ENCODE data around the gene ACSL5. TPM values are rescaled to one million over a fixed set of nuclear protein-coding genes. Genes with fewer than 3 reads are reported as not detected.
"Not testable (repeated sequence)": the region's sequence is repeated elsewhere in the genome, so short reads cannot be mapped to it uniquely, and the experiment has no call there.

The ACSL5 gene
- total RNA-seq, 1 donor from 2014 or later, result 5.6 TPM

DNA sequence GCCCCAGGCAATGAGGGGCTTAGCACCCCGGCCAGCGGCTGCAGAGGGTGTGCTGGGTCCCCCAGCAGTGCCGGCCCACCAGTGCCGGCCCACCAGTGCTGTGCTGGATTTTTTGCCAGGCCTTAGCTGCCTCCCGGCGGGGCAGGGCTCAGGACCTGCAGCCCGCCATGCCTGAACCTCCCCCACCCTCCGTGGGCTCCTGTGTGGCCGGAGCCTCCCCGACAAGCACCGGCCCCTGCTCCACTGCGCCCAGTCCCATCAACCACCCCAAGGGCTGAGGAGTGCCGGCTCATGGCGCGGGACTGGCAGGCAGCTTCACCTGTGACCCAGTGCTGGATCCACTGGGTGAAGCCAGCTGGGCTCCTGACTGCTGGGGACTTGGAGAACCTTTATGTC, 3.5 kb upstream of the ACSL5 start:
- intact Hi-C loops (cut with micrococcal nuclease), result no loop called here

DNA sequence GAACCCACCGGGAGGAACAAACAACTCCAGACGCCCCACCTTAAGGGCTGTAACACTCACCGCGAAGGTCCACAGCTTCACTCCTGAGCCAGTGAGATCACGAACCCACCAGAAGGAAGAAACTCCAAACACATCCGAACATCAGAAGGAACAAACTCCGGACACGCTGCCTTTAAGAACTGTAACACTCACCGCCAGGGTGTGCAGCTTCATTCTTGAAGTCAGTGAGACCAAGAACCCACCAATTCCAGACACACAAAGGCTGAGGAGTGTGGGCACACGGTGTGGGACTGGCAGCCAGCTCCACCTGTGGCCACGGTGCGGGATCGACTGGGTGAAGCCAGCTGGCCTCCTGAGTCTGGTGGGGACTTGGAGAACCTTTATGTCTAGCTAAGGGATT, 2.6 kb upstream of the ACSL5 start:
- H3K27ac ChIP-seq (replicated peaks); DNase-seq; H3K36me3 ChIP-seq; H3K27me3 ChIP-seq (ENCODE audit: low read depth); H3K4me3 ChIP-seq; H3K9me3 ChIP-seq (replicated peaks); intact Hi-C loops (cut with micrococcal nuclease): not testable (repeated sequence)
- H3K4me1 ChIP-seq, result peaks cover 30% of the 10 kb centered on the region

More for the DNA sequence above, 3.5 kb upstream of the ACSL5 start:
- DNase-seq, result no peak
- Histone ChIP-seq H3K9me3 (replicated peaks) (no peaks in the 10 kb centered on the region), H3K4me1 (peaks cover 29% of the 10 kb centered on the region), H3K36me3 (no peaks in the 10 kb centered on the region), H3K27me3 (ENCODE audit: low read depth) (no peaks in the 10 kb centered on the region), H3K27ac (replicated peaks) (no peak overlapping the region), H3K4me3 (no peak overlapping the region)
- TF ChIP-seq, protein P1, sequence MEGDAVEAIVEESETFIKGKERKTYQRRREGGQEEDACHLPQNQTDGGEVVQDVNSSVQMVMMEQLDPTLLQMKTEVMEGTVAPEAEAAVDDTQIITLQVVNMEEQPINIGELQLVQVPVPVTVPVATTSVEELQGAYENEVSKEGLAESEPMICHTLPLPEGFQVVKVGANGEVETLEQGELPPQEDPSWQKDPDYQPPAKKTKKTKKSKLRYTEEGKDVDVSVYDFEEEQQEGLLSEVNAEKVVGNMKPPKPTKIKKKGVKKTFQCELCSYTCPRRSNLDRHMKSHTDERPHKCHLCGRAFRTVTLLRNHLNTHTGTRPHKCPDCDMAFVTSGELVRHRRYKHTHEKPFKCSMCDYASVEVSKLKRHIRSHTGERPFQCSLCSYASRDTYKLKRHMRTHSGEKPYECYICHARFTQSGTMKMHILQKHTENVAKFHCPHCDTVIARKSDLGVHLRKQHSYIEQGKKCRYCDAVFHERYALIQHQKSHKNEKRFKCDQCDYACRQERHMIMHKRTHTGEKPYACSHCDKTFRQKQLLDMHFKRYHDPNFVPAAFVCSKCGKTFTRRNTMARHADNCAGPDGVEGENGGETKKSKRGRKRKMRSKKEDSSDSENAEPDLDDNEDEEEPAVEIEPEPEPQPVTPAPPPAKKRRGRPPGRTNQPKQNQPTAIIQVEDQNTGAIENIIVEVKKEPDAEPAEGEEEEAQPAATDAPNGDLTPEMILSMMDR (IDR thresholded peaks at IDR 0.05; ENCODE audit: borderline replicate concordance), result no peak

DNA sequence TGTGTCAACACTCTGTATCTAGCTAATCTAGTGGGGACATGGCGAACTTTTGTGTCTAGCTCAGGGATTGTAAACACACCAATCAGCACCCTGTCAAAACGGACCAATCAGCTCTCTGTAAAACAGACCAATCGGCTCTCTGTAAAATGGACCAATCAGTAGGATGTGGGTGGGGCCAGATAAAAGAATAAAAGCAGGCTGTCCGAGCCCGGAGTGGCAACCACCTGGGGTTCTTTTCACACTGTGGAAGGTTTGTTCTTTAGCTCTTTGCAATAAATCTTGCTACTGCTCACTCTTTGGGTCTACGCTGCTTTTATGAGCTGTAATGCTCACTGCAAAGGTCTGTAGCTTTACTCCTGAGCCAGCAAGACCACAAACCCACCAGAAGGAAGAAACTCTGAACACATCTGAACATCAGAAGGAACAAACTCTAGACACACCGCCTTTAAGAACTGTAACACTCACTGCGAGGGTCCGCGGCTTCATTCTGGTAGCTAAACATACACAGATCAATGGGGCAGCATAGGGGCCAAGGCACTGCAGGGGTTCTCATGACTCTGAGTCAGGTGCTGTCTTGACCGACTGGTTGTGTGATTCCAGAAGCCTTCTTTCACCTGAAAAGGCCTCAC, 1.6 kb upstream of the ACSL5 start:
- H3K27ac ChIP-seq (replicated peaks); H3K4me3 ChIP-seq; intact Hi-C loops (cut with micrococcal nuclease); H3K27me3 ChIP-seq (ENCODE audit: low read depth); DNase-seq; H3K36me3 ChIP-seq; H3K9me3 ChIP-seq (replicated peaks): not testable (repeated sequence)
- H3K4me1 ChIP-seq, result peaks cover 32% of the 10 kb centered on the region

- intact Hi-C loops (cut with micrococcal nuclease), result no loop called here
- peak overlapping the region; percentile 83 for H3K27ac ChIP-seq (replicated peaks)
- H3K27me3 ChIP-seq (ENCODE audit: low read depth), result no peaks in the 10 kb centered on the region
- TF ChIP-seq, protein P1 (IDR thresholded peaks at IDR 0.05; ENCODE audit: borderline replicate concordance), result no peak
- no peaks in the 10 kb centered on the region for H3K36me3 ChIP-seq
- peak overlapping the region; percentile 64 for H3K4me3 ChIP-seq
- H3K4me1 ChIP-seq, result peaks cover 36% of the 10 kb centered on the region
- no peak for DNase-seq
- no peaks in the 10 kb centered on the region for H3K9me3 ChIP-seq (replicated peaks)
Observed at GRCh38 chr10:112374724-112375541, 1.0 kb downstream of the ACSL5 start.

- DNase-seq, result peak; percentile 65
- TF ChIP-seq, protein P1 (IDR thresholded peaks at IDR 0.05; ENCODE audit: borderline replicate concordance), result no peak
Observed at GRCh38 chr10:112375721-112376395, 1.9 kb downstream of the ACSL5 start.

DNA sequence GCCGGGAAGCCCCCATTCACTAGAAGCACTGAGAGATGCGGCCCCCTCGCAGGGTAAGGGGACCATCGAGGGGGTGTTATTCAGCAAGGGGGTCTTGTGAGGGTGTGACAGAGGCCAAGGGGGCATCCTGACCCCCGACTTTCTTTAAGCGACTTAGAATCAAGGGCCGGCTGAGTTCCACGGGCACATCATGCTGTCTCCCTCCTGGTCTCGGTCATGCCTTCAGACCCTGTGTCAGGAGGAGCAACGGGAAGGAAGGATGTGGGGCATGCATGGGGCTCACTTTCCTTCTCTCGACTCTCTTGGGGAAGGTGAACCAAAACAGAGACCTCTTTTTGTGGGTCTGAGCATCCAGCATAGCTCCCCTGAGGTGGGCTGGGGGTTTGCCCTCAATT, 2.5 kb downstream of the ACSL5 start:
- no peaks in the 10 kb centered on the region for H3K36me3 ChIP-seq
- peak overlapping the region; percentile 64 for H3K4me3 ChIP-seq
- H3K4me1 ChIP-seq, result peaks cover 36% of the 10 kb centered on the region
- intact Hi-C loops (cut with micrococcal nuclease), result no loop called here
- H3K27ac ChIP-seq (replicated peaks), result peak overlapping the region; percentile 83
- H3K9me3 ChIP-seq (replicated peaks), result no peaks in the 10 kb centered on the region
- DNase-seq, result no peak
- TF ChIP-seq, protein P1 (IDR thresholded peaks at IDR 0.05; ENCODE audit: borderline replicate concordance), result no peak
- no peaks in the 10 kb centered on the region for H3K27me3 ChIP-seq (ENCODE audit: low read depth)

More at GRCh38 chr10:112375721-112376395, 1.9 kb downstream of the ACSL5 start:
- Histone ChIP-seq H3K27me3 (ENCODE audit: low read depth) (no peaks in the 10 kb centered on the region), H3K9me3 (replicated peaks) (no peaks in the 10 kb centered on the region), H3K36me3 (no peaks in the 10 kb centered on the region), H3K4me3 (peak overlapping the region; percentile 64), H3K27ac (replicated peaks) (peak overlapping the region; percentile 83), H3K4me1 (peaks cover 36% of the 10 kb centered on the region)
- intact Hi-C loops (cut with micrococcal nuclease), result no loop called here

GRCh38 chr10:112377116-112377515, 3.2 kb downstream of the ACSL5 start:
- H3K27me3 ChIP-seq (ENCODE audit: low read depth); H3K9me3 ChIP-seq (replicated peaks); intact Hi-C loops (cut with micrococcal nuclease); DNase-seq; H3K36me3 ChIP-seq; H3K27ac ChIP-seq (replicated peaks): not testable (repeated sequence)
- Histone ChIP-seq H3K4me1 (peaks cover 36% of the 10 kb centered on the region), H3K4me3 (peak overlapping the region; percentile 64)
